ENCODE results near the gene FBXL7.

FBXL7 gene

GRCh38 chr5:15977851-15978250, 477.9 kb downstream of the FBXL7 start:
- DNase-seq (ENCODE audit: low spot score in 2 of 2) (no peak), ATAC-seq (no peak)
- Mint-ChIP-seq H3K27ac (no peak overlapping the region), H3K4me3 (no peak overlapping the region), H3K4me1 (no peaks in the 10 kb centered on the region), H3K36me3 (no peaks in the 10 kb centered on the region), H3K9me3 (peaks cover 12% of the 10 kb centered on the region)

- Mint-ChIP-seq H3K9me3 (peaks cover 7% of the 10 kb centered on the region), H3K4me1 (no peaks in the 10 kb centered on the region), H3K36me3 (no peaks in the 10 kb centered on the region), H3K27ac (no peak overlapping the region), H3K4me3 (no peak overlapping the region)
- no peak for DNase-seq (ENCODE audit: low spot score in 2 of 2)
- no peak for ATAC-seq
Measured at GRCh38 chr5:15980835-15981234, 480.9 kb downstream of the FBXL7 start.

- ATAC-seq (no peak), DNase-seq (ENCODE audit: low spot score in 2 of 2) (no peak)
- H3K4me1 Mint-ChIP-seq = no peaks in the 10 kb centered on the region
- H3K9me3 Mint-ChIP-seq = peaks cover 6% of the 10 kb centered on the region
- H3K27ac Mint-ChIP-seq = no peak overlapping the region
- H3K4me3 Mint-ChIP-seq = no peak overlapping the region
- H3K36me3 Mint-ChIP-seq = no peaks in the 10 kb centered on the region
Measured at GRCh38 chr5:15983392-15983791, 483.4 kb downstream of the FBXL7 start.

Data from stimulated activated effector memory CD8-positive, alpha-beta T cell treated with anti-CD3 and anti-CD28 coated beads, Interleukin-12 subunit alpha, Interleukin-12 subunit beta, amount 100 ng/mL, for 72 hours (primary cell).